D721Med (cell line): ENCODE measurements around the gene MAPKAP1.

Experiments
- DNase-seq: peaks from one replicate; pipeline ENCODE4 v3.0.0; 2011; ENCODE audit warnings: low spot score; ENCODE audit not compliant: insufficient read length
- FAIRE-seq: peaks from 2 replicates; lab custom pipeline; 2011; peaks lifted over from hg19 to GRCh38; lab: Jason Lieb, UNC
- TF ChIP-seq, protein P1 (sequence below): IDR thresholded peaks from 2 replicates; pipeline ENCODE4 v1.5.1; 2012; ENCODE audit warnings: mild to moderate bottlenecking, control low read depth; ENCODE audit not compliant: insufficient read depth; ENCODE audit errors: missing control alignments

Gene MAPKAP1

DNA sequence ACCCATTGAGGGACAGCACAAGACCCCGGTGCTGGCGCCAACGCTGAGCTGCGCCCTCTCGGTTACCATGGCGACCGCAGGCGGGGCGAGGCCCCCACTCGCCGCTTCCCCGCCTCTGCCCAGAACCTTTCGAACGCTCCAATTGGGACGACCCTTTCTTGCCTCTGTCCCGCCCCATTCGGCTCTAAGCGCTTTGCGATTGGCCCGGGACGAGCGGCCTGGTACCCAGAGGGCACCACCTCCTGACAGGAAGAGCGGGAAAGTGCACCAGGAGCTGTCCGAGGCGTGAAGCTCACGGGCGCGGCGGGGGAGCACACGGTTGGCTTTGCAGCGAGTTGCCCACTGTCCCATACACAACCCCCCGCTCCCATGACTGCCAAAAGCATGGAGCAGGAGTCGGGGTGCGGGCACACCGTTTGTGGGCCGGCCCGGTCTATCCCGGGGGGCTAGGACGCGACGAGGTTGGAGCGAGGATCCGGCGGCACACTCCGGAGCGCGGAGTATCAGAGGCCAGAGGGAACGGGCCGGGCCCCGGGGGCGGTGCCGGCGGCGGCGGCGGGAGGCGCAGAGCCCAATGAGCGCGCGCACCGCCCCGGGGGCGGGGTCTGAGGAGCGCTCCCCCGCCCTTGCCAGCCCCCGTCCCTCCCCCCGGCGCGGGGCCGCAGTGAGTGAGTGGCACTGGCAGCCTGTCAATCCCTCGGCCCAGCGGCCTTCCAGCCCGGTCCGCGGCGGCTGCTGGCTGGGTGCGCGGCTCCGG lies 39.2 kb upstream of the MAPKAP1 start:
- DNase-seq: peak; percentile 59
- no peak for FAIRE-seq
- TF ChIP-seq, protein P1, sequence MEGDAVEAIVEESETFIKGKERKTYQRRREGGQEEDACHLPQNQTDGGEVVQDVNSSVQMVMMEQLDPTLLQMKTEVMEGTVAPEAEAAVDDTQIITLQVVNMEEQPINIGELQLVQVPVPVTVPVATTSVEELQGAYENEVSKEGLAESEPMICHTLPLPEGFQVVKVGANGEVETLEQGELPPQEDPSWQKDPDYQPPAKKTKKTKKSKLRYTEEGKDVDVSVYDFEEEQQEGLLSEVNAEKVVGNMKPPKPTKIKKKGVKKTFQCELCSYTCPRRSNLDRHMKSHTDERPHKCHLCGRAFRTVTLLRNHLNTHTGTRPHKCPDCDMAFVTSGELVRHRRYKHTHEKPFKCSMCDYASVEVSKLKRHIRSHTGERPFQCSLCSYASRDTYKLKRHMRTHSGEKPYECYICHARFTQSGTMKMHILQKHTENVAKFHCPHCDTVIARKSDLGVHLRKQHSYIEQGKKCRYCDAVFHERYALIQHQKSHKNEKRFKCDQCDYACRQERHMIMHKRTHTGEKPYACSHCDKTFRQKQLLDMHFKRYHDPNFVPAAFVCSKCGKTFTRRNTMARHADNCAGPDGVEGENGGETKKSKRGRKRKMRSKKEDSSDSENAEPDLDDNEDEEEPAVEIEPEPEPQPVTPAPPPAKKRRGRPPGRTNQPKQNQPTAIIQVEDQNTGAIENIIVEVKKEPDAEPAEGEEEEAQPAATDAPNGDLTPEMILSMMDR: no peak

DNA sequence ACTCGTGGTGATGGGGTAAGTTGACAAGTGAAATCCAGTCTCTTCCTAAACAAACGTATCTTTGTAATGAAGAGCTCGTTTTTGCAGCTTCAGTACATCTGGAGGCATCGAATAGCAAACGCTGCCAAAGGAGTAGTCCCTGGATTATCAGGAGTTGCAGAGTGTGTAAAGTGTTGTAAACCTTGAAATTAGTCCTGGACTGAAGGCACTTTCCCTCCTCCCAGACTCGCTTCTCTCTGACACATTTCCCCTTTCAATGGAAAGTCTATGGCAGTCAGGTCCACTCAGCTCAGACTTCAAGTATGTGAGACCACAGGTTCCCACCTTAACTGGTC lies 38.6 kb upstream of the MAPKAP1 start:
- TF ChIP-seq, protein P1: no peak
- FAIRE-seq (no peak), DNase-seq (no peak)

DNA sequence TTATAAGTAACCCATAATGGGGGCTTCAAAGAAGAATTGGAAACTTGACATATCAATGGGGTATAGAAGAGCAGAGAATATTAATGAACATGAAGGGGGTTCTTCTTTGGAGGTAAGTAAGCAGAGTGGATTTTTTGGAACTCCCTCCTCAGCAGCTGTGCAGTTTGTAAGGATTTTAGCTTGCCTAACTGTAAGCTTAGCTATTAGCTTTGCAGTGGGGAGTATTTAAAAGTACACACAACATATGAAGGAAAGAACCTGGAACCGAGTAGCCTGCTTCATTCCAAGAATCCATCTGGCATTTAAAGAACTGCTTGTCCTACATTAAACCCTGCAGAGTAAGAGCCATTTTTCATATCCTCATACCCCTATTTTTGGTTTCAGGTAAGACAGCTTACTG lies 38.0 kb upstream of the MAPKAP1 start:
- TF ChIP-seq, protein P1: no peak
- FAIRE-seq: no peak
- DNase-seq: no peak

DNA sequence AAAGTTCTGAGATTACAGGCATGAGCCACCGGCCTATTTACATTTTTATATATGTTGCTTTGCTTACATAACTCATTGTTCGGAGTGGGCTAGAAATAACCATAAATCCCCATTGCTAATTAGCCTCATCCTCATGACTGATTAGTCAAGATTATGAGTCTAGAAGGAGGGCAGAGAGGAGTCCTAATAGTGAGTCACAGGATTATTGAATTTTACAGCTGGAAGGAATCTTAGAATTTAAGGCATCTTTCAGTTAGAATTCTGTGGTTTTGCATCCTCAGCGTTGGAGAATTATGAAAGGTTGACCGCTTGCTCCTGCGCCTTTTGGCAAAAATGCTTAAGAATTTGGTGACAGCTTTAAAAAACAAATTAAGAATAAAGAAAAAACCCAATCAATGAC lies 37.6 kb upstream of the MAPKAP1 start:
- DNase-seq: no peak
- FAIRE-seq: peak; percentile 44
- TF ChIP-seq, protein P1: no peak

DNA sequence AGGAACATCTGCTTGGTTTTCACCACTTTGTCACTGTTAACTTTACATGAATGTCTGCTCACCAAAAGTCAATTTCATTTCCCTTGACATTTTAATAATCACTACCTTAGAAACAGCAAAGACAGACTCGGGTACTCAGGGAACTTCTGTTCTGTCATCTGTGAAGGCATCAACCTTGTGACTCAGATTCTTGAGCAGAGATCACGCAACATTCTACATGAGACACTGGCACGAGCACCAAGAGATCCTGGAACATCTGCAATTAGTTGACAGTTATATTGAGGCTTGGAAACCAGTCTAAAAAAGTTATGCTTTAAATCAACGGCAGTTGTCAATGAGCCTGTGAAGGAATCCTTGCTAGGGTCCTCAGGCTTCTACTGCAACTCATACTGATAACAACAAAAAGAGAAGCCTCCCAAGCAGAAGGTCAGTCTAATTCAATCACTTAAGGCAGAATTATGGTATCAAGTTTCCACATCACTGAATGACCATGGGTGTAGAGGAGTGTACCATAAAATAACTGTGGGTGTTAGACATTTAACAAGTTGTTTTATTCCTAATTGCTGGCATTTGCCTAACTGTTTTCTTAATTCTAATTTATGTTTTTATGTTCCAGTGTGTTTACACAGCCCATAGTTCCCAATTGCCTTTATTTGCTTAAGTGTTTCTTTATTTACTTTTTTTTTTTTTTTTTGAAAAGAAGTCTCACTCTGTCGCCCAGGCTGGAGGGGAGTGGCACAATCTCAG lies 36.8 kb upstream of the MAPKAP1 start:
- FAIRE-seq (no peak), DNase-seq (no peak)
- TF ChIP-seq, protein P1: no peak

DNA sequence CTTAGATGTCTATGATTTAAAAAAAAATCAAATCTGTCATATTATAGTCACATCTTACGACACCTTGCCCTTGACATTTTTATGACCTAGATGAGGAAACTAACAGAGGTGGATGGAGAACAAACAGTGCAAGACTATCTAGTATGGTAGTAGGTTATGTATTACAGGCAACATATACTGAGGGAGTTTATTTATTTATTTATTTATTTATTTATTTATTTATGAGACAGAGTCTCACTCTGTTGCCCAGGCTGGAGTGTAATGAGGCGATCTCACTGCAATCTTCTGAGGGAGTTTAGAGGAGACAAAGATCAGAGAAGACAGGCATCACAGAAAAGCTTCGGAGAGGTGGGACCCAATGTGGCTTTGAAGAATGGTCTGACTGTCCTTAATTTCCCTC lies 35.6 kb upstream of the MAPKAP1 start:
- FAIRE-seq (no peak), DNase-seq (no peak)
- TF ChIP-seq, protein P1: no peak

DNA sequence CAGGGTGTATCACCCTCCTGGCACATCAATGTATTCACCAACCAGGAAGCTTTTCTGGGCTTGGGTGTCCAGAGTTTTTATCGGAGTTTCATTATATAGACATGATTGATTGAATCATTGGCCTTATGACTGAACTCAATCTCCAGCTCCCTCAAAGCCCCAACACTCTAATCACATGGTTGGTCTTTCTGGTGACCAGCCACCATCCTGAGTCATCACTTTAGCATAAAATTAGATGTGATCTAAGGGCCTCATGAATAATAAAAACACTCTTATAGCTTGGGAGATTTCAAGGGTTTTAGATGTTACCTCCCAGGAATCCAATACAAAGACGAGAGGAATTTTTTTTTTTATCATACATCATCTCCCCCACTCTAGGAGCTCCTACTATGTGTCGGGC lies 32.4 kb upstream of the MAPKAP1 start:
- FAIRE-seq: no peak
- TF ChIP-seq, protein P1: no peak
- DNase-seq: no peak
